ENCODE results near the gene CHST15. TPM values are rescaled to one million over a fixed set of nuclear protein-coding genes. Genes with fewer than 3 reads are reported as not detected.

Gene CHST15
- total RNA-seq, 4 donors from 2014 or later = 16.8 to 75.6 (median 26.3) TPM

DNA sequence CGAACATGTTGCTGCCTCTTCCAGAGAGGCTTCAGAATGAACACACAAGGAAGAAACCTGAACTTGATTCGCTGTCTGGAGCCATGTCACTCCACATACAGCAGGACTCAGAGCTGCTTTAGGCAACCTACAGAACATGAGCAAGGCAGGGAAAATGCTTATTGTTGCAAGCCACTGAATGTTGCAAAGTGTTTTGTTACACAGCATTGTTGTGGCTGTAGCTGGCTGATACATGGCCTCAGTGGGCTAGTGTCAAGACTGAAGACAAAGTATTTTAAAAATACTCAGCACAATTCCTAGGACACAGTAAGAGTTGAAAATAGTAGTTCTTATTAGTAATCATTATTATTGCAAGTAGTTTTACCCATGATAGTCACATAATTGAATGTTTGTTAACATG lies 3.1 kb upstream of the CHST15 start:
- TF ChIP-seq, protein P1, sequence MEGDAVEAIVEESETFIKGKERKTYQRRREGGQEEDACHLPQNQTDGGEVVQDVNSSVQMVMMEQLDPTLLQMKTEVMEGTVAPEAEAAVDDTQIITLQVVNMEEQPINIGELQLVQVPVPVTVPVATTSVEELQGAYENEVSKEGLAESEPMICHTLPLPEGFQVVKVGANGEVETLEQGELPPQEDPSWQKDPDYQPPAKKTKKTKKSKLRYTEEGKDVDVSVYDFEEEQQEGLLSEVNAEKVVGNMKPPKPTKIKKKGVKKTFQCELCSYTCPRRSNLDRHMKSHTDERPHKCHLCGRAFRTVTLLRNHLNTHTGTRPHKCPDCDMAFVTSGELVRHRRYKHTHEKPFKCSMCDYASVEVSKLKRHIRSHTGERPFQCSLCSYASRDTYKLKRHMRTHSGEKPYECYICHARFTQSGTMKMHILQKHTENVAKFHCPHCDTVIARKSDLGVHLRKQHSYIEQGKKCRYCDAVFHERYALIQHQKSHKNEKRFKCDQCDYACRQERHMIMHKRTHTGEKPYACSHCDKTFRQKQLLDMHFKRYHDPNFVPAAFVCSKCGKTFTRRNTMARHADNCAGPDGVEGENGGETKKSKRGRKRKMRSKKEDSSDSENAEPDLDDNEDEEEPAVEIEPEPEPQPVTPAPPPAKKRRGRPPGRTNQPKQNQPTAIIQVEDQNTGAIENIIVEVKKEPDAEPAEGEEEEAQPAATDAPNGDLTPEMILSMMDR (IDR thresholded peaks at IDR 0.05; ENCODE audit: low read depth) = no peak

DNA sequence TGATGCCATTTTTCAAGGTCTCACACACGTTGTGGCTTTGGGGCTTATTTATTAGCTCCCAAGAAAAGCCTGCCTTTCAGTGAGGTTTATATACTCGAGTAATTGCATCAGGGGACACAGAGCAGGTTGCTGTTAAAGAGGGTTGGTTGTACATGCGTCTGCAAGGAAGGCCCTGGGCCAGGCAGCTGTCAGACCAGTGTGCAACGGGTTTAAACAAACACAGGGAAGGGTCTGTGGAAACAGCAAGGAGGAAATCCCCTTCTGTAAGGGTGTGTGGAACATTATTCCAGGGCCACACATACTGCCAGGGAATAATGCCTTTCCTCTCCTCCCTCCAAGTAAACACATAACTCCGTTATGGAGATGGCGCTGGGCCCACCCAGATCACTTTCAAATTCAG lies 1.7 kb upstream of the CHST15 start:
- TF ChIP-seq, protein P1 (IDR thresholded peaks at IDR 0.05; ENCODE audit: low read depth) = no peak

DNA sequence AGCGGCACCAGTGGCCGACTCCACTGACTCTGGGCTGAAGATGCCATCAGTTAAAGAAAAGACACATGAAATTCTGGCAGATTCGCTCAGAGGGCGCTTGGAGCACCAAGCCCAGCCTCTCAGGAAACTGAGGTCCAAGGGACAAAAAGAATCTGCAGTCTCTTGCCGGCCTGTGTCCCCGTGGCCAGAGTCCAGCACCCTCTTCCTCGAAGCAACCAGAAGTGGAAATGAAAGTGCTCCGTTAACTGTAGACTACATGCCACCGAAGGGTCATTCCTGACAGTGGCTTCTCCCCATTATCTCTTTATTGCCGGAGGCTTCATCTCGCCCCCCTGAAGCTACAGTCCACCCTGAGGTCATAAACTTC lies 1.0 kb upstream of the CHST15 start:
- TF ChIP-seq, protein P1 (IDR thresholded peaks at IDR 0.05; ENCODE audit: low read depth) = no peak

DNA sequence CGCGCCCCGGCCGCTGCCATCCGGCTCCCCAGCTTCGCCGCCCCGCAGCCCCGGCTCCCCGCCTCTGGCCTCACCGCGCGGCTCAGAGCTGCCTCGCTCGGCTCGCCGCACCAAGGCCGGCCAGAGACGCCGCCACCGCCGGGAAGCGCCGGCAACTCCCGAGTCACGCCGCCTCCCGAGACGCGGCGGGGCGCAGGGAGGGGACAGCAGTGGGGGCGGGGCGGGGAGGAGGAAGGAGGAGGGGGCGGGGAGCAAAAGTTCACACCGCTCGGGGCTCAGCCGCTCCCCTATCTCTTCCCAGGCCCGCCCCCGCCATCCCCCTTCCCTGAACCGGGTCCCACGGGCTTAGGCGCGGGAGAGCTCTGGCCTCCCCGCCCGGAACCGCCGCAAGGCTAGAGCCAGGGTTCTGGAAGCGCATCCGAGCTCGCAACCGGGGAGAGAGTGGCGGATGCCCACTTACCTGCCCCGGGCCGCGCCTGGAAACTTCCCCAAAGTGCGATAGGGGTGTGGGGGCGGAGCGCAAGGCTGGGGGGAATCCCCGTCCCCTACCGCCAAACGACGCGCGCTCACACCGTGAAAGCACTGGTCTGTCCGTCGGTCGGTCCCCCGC lies 1.0 kb downstream of the CHST15 start:
- TF ChIP-seq, protein P1 (IDR thresholded peaks at IDR 0.05; ENCODE audit: low read depth) = no peak

DNA sequence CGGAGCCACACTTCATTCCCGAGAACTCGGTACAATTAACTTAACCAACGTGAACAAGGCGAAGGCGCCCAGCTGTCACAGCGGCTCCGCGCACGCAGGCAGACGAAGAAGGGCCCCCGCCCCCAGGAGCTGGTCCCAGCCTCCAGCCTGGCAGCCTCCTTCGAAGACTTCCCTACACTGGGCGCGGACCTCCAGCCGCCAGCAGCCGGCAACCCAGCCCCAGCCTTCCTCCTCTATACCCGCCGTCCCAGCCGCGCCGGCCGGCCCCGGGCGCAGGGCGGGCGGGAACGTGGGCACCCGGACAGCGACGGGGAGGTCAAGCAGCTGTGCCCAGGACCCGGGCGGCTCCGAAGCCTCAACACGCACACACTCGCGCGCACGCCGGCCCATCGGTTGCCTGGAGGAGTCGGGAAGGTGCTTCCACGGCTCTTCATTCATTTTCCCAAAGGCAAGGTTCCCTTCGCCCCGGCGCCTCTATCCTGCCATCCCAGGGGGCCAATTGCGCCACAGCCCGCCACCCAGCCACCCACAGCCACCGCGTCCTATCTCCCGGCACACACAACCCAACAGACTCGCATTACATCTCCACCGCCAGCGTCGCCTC lies 1.6 kb downstream of the CHST15 start:
- TF ChIP-seq, protein P1 (IDR thresholded peaks at IDR 0.05; ENCODE audit: low read depth) = no peak

DNA sequence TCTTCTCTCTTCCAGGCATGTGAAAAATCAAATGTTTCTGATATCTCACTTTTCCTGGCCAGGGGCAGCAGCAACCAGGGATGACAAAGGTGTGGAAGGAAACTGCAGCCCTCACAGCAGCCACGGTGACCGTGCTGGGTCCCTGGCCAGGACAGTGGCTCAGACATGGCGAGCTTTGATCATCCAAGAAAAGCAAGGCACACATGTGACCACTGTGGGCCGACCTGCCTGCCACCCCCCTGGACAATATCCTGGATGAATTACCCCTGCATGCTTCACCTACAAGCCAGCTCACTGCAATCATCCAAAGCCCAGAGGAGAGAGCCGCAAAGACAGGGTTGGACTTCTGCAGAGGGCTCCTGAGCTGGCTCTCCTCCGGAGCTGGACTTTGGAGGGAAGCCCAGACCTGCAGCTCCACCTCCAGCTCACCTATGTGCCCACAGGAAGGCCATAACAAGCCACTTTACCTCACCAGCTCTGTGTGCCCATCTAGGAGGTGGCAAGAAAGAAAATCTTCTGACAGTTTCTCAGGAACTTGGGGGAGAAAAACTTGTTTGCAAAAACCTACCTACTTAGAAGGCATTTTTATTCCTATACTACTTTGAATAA lies 2.7 kb downstream of the CHST15 start:
- TF ChIP-seq, protein P1 (IDR thresholded peaks at IDR 0.05; ENCODE audit: low read depth) = no peak

DNA sequence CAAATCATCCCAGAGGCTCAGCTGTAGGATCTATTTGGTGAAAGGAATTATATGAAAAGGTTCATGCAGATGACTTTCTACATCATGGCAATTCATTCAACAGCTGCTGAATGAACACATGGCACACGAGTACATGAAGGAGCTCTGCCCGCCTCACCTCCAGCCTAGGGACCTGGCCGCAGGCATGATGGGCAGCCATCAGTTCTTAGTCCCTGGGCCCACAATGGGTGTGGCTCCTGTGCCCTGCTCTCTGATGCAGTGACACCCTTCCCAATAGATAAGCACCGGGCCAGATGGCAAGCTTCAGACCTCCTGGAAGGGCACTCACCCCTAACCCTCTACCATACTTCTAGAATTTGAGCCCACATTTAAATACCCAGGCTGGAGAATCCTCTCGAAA lies 3.5 kb downstream of the CHST15 start:
- TF ChIP-seq, protein P1 (IDR thresholded peaks at IDR 0.05; ENCODE audit: low read depth) = no peak

All from subcutaneous adipose tissue (tissue), 4 donors.